HG03439 (cell line): Measurements from ENCODE around the gene RYR2.

Source experiments
- ATAC-seq: cut with Tn5 transposase; IDR thresholded peaks from one replicate; pipeline ENCODE4 v1.9.1; 2021; ENCODE audit warnings: mild to moderate bottlenecking, moderate library complexity; ENCODE audit not compliant: unreplicated experiment

RYR2 gene

GRCh38 chr1:237619553-237619952 lies 577.6 kb downstream of the RYR2 start:
- no peak for ATAC-seq

- ATAC-seq, result no peak
Measured at GRCh38 chr1:237634922-237635321, 592.9 kb downstream of the RYR2 start.

GRCh38 chr1:237638555-237638954 lies 596.6 kb downstream of the RYR2 start:
- ATAC-seq, result no peak

GRCh38 chr1:237640011-237640671 lies 598.2 kb downstream of the RYR2 start:
- no peak for ATAC-seq

- no peak for ATAC-seq
Measured at GRCh38 chr1:237640966-237641365, 599.0 kb downstream of the RYR2 start.

GRCh38 chr1:237650809-237651208 lies 608.8 kb downstream of the RYR2 start:
- no peak for ATAC-seq

- no peak for ATAC-seq
Measured at GRCh38 chr1:237655778-237656177, 613.8 kb downstream of the RYR2 start.

GRCh38 chr1:237664348-237664747 lies 622.4 kb downstream of the RYR2 start:
- no peak for ATAC-seq

- no peak for ATAC-seq
Measured at GRCh38 chr1:237670302-237670701, 628.3 kb downstream of the RYR2 start.

GRCh38 chr1:237671262-237671661 lies 629.3 kb downstream of the RYR2 start:
- ATAC-seq, result no peak

- no peak for ATAC-seq
Measured at GRCh38 chr1:237671935-237672334, 630.0 kb downstream of the RYR2 start.

- no peak for ATAC-seq
Measured at GRCh38 chr1:237672748-237673147, 630.8 kb downstream of the RYR2 start.

GRCh38 chr1:237673631-237674030 lies 631.6 kb downstream of the RYR2 start:
- no peak for ATAC-seq

- ATAC-seq, result no peak
Measured at GRCh38 chr1:237677979-237678378, 636.0 kb downstream of the RYR2 start.

- no peak for ATAC-seq
Measured at GRCh38 chr1:237679687-237680086, 637.7 kb downstream of the RYR2 start.

- ATAC-seq, result no peak
Measured at GRCh38 chr1:237681210-237681609, 639.2 kb downstream of the RYR2 start.

- ATAC-seq, result no peak
Measured at GRCh38 chr1:237684236-237684635, 642.3 kb downstream of the RYR2 start.

- ATAC-seq, result no peak
Measured at GRCh38 chr1:237685551-237685950, 643.6 kb downstream of the RYR2 start.

- no peak for ATAC-seq
Measured at GRCh38 chr1:237687804-237688203, 645.8 kb downstream of the RYR2 start.

GRCh38 chr1:237690656-237691055 lies 648.7 kb downstream of the RYR2 start:
- no peak for ATAC-seq

- ATAC-seq, result no peak
Measured at GRCh38 chr1:237692255-237692654, 650.3 kb downstream of the RYR2 start.

- ATAC-seq, result no peak
Measured at GRCh38 chr1:237695878-237696277, 653.9 kb downstream of the RYR2 start.

- ATAC-seq, result no peak
Measured at GRCh38 chr1:237700181-237700580, 658.2 kb downstream of the RYR2 start.
